Endothelial cell (in vitro differentiated cells): ENCODE measurements around the gene PGD. TPM values are rescaled to one million over a fixed set of nuclear protein-coding genes. Genes with fewer than 3 reads are reported as not detected.

Source experiments
- DNase-seq: peaks from one replicate; pipeline ENCODE4 v3.0.0; 2021; ENCODE audit warnings: low spot score
- H3K27ac Mint-ChIP-seq: one replicate; pipeline ENCODE4 v1.8.0; 2021; ENCODE audit warnings: mixed read lengths, inconsistent platforms; ENCODE audit not compliant: unreplicated experiment
- H3K27me3 Mint-ChIP-seq: one replicate; pipeline ENCODE4 v1.8.0; 2021; ENCODE audit warnings: mild to moderate bottlenecking, moderate library complexity, mixed read lengths, inconsistent platforms; ENCODE audit not compliant: unreplicated experiment
- H3K36me3 Mint-ChIP-seq: one replicate; pipeline ENCODE4 v1.8.0; 2021; ENCODE audit warnings: mild to moderate bottlenecking, low read depth, mixed read lengths, inconsistent platforms; ENCODE audit not compliant: unreplicated experiment
- H3K4me1 Mint-ChIP-seq: one replicate; pipeline ENCODE4 v1.8.0; 2021; ENCODE audit warnings: mild to moderate bottlenecking, mixed read lengths, inconsistent platforms; ENCODE audit not compliant: unreplicated experiment
- H3K4me3 Mint-ChIP-seq: one replicate; pipeline ENCODE4 v1.8.0; 2021; ENCODE audit warnings: mild to moderate bottlenecking, mixed read lengths, inconsistent platforms; ENCODE audit not compliant: unreplicated experiment
- H3K9me3 Mint-ChIP-seq: one replicate; pipeline ENCODE4 v1.8.0; 2021; ENCODE audit warnings: mixed read lengths, inconsistent platforms; ENCODE audit not compliant: unreplicated experiment
- total RNA-seq: library from RNA; stranded (reverse); fragmentation: NEBNext Ultra II Directional; extraction: Animal tissue kit (Norgen Biotek cat#: 25700); gene quantifications from one replicate; pipeline ENCODE4 v1.2.1, GENCODE V29; 2021; ENCODE audit not compliant: unreplicated experiment
- TF ChIP-seq, protein P1 (sequence below): fragments of 200-600 bp; sonication (generic); IDR thresholded peaks from one replicate; pipeline ENCODE4 v1.5.0; 2021; ENCODE audit warnings: antibody characterized with exemption; ENCODE audit not compliant: unreplicated experiment

The PGD gene
- total RNA-seq, 1 donor from 2014 or later = 196 TPM

DNA sequence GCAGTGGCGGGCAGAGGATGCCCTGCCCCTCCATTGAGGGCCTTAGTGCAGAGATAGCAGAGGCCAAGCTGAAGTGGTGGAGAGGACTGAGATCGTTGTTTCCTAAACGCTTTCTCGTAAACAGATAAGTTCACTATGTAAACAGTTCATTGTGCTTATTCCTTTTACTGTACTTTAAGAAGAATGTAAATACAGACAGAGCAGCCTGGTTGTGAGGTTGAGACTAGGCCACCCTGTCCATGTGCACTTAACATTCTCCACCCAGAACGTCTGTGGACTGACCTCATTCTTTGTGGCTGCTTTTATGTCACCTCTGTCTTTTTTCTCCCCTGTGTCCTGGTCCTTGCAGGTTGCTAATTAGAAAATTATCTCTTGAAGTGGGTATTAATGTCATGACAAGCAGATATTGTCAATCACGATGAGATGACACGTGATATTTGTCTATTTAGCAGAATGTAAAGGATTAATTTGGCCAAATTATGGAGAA is 39.9 kb downstream of the PGD start:
- DNase-seq = no peak
- Mint-ChIP-seq H3K27ac (no peak overlapping the region), H3K4me1 (no peaks in the 10 kb centered on the region), H3K4me3 (no peak overlapping the region), H3K36me3 (no peaks in the 10 kb centered on the region), H3K27me3 (peaks cover 4% of the 10 kb centered on the region), H3K9me3 (no peaks in the 10 kb centered on the region)
- TF ChIP-seq, protein P1, sequence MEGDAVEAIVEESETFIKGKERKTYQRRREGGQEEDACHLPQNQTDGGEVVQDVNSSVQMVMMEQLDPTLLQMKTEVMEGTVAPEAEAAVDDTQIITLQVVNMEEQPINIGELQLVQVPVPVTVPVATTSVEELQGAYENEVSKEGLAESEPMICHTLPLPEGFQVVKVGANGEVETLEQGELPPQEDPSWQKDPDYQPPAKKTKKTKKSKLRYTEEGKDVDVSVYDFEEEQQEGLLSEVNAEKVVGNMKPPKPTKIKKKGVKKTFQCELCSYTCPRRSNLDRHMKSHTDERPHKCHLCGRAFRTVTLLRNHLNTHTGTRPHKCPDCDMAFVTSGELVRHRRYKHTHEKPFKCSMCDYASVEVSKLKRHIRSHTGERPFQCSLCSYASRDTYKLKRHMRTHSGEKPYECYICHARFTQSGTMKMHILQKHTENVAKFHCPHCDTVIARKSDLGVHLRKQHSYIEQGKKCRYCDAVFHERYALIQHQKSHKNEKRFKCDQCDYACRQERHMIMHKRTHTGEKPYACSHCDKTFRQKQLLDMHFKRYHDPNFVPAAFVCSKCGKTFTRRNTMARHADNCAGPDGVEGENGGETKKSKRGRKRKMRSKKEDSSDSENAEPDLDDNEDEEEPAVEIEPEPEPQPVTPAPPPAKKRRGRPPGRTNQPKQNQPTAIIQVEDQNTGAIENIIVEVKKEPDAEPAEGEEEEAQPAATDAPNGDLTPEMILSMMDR = no peak

DNA sequence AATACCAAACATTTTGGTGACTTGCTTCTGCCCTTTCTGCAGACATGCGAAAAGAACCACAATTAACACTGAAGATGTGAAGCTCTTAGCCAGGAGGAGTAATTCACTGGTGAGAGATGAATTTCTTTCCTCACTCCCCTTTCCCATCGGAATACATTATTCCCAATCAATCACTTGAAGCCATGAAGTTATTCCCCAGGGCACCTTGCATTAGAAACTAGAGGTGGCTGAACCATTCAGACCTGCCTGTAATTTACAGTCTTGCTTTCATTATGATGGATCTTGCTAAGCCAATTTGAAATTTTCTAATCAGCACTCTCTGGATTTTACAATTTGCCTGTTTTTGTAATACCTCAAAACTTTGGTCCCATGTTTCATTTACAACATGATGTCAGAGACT is 41.4 kb downstream of the PGD start:
- Mint-ChIP-seq H3K27ac (no peak overlapping the region), H3K27me3 (peaks cover 2% of the 10 kb centered on the region), H3K4me1 (no peaks in the 10 kb centered on the region), H3K4me3 (no peak overlapping the region), H3K36me3 (no peaks in the 10 kb centered on the region), H3K9me3 (no peaks in the 10 kb centered on the region)
- no peak for DNase-seq
- TF ChIP-seq, protein P1 = no peak

DNA sequence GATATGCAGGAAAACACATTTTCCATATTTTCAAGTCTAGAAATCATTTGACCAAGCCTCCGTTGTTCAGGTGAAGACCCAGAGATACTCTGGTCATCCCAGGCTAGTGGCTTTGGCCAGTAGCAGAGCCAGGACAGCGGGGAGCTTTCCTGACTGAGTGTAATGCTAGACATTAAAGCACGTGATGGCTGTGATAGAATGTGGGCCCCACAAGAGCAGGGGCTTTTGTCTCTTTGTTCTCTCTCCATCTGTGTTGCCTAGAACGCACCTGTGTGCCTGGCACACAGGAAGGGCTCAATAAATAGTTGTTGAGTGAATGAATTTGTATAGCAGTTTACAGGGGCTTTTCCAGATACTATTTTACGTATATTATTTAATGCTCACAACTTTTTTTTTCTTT is 41.9 kb downstream of the PGD start:
- H3K4me1 Mint-ChIP-seq = no peaks in the 10 kb centered on the region
- no peak for DNase-seq
- H3K36me3 Mint-ChIP-seq = no peaks in the 10 kb centered on the region
- H3K9me3 Mint-ChIP-seq = no peaks in the 10 kb centered on the region
- no peak overlapping the region for H3K27ac Mint-ChIP-seq
- peaks cover 2% of the 10 kb centered on the region for H3K27me3 Mint-ChIP-seq
- no peak overlapping the region for H3K4me3 Mint-ChIP-seq
- TF ChIP-seq, protein P1 = no peak

DNA sequence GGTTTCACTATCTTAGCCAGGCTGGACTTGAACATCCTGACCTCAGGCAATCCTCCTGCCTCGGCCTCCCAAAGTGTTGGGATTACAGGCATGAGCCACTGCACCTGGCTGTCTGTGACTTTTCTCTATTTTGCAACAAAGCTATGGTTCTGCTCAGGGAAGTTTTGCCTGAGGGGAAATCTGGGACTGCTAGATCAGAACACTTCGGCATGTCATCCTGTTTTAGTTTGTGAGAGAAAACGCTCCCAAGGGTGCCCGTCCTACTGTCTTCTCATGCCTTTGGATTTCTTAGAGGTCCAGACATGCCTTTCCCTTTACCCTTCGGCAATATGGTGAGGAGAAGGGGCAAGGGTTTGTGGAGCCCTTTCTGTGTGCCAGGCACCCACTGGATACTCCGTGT is 45.4 kb downstream of the PGD start:
- TF ChIP-seq, protein P1 = no peak
- no peaks in the 10 kb centered on the region for H3K36me3 Mint-ChIP-seq
- no peaks in the 10 kb centered on the region for H3K9me3 Mint-ChIP-seq
- no peaks in the 10 kb centered on the region for H3K4me1 Mint-ChIP-seq
- no peaks in the 10 kb centered on the region for H3K27me3 Mint-ChIP-seq
- DNase-seq = no peak
- no peak overlapping the region for H3K4me3 Mint-ChIP-seq
- H3K27ac Mint-ChIP-seq = no peak overlapping the region

DNA sequence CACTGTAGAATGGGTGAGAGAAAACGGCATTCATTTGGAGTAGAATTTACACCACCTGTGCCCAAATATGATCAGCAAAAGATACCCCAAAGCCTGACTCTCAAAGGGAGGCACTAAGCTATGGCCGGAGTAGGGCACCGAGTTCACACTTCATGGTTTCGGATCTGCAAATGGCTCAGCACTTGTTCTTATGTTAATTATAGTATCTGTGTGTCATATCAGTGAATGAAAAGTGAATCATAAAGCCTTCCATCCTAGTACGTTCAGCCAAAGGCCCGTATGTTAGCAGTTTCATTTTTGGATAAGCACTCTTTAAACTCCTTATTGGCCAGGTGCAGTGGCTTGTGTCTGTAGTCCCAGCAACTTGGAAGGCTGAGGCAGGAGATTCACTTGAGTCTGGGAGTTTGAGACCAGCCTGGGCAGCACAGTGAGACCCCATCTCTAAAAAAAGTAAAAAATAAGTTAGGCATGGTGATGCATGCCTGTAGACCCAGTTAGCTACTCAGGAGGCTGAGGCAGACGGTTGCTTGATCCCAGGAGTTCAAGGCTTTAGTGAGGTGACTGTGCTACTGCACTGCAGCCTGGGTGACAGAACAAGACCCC is 46.0 kb downstream of the PGD start:
- Mint-ChIP-seq H3K4me1 (peaks cover 6% of the 10 kb centered on the region), H3K27me3 (no peaks in the 10 kb centered on the region), H3K9me3 (no peaks in the 10 kb centered on the region), H3K36me3 (no peaks in the 10 kb centered on the region), H3K27ac (no peak overlapping the region), H3K4me3 (no peak overlapping the region)
- DNase-seq = no peak
- TF ChIP-seq, protein P1 = no peak
